GM18502 (cell line): Measurements from ENCODE around the gene HEG1.

Experiments
- ATAC-seq: cut with Tn5 transposase; IDR thresholded peaks from one replicate; pipeline ENCODE4 v1.9.1; 2021; ENCODE audit warnings: mild to moderate bottlenecking; ENCODE audit not compliant: unreplicated experiment, poor library complexity

Gene HEG1

GRCh38 chr3:125050488-125051090 lies 5.2 kb downstream of the HEG1 start:
- ATAC-seq = no peak

- no peak for ATAC-seq
Measured at GRCh38 chr3:125048282-125048681, 7.5 kb downstream of the HEG1 start.

- ATAC-seq = no peak
Measured at GRCh38 chr3:125045965-125046364, 9.8 kb downstream of the HEG1 start.

GRCh38 chr3:125045194-125045593 lies 10.6 kb downstream of the HEG1 start:
- no peak for ATAC-seq

GRCh38 chr3:125043599-125044151 lies 12.1 kb downstream of the HEG1 start:
- ATAC-seq = no peak

- ATAC-seq = no peak
Measured at GRCh38 chr3:125042725-125043406, 12.9 kb downstream of the HEG1 start.

GRCh38 chr3:125039131-125040100 lies 16.4 kb downstream of the HEG1 start:
- no peak for ATAC-seq

GRCh38 chr3:125037498-125038150 lies 18.2 kb downstream of the HEG1 start:
- no peak for ATAC-seq

GRCh38 chr3:125035217-125035616 lies 20.6 kb downstream of the HEG1 start:
- peak; percentile 69 for ATAC-seq

GRCh38 chr3:125033616-125034015 lies 22.2 kb downstream of the HEG1 start:
- no peak for ATAC-seq

GRCh38 chr3:125033135-125033534 lies 22.7 kb downstream of the HEG1 start:
- ATAC-seq = no peak

- ATAC-seq = no peak
Measured at GRCh38 chr3:125032683-125033082, 23.1 kb downstream of the HEG1 start.

GRCh38 chr3:125032100-125032643 lies 23.6 kb downstream of the HEG1 start:
- ATAC-seq = no peak

GRCh38 chr3:125031544-125031943 lies 24.3 kb downstream of the HEG1 start:
- ATAC-seq = no peak

- no peak for ATAC-seq
Measured at GRCh38 chr3:125028657-125029056, 27.1 kb downstream of the HEG1 start.

- no peak for ATAC-seq
Measured at GRCh38 chr3:125025642-125026041, 30.2 kb downstream of the HEG1 start.

- no peak for ATAC-seq
Measured at GRCh38 chr3:125024817-125025216, 31.0 kb downstream of the HEG1 start.

- no peak for ATAC-seq
Measured at GRCh38 chr3:125023833-125024555, 31.8 kb downstream of the HEG1 start.

- ATAC-seq = no peak
Measured at GRCh38 chr3:125022206-125022605, 33.6 kb downstream of the HEG1 start.
